Lower leg skin (tissue), 4 donors: ENCODE results near the gene KRT76. TPM values are rescaled to one million over a fixed set of nuclear protein-coding genes. Genes with fewer than 3 reads are reported as not detected.

Experiments used
- DNase-seq, 2 donors: peaks; one replicate each; pipeline ENCODE4 v3.0.0-alpha.2; 2019; ENCODE audit warnings: low spot score in 2 of 2
- H3K4me3 ChIP-seq: fragments of 200-600 bp; sonication (generic); 2 replicates; pipeline ENCODE4 v1.5.1; 2017; ENCODE audit warnings: mild to moderate bottlenecking, low read depth; ENCODE audit not compliant: poor library complexity, severe bottlenecking
- POLR2A ChIP-seq, 2 donors: fragments of 450-650 bp; IDR thresholded peaks; one replicate each; pipeline ENCODE4 v1.6.1; 2016 to 2017; ENCODE audit warnings: antibody characterized with exemption in 2 of 2, mild to moderate bottlenecking in 1 of 2, moderate library complexity in 1 of 2
- WGBS, 2 donors: methylation state at CpG; one replicate each; pipeline ENCODE4 v1.1.5; 2018; 5-methylcytosine and 5-hydroxymethylcytosine counted together
- intact Hi-C: fragments of 100-400 bp; cut with DNase I; formaldehyde crosslinking; loops from one replicate; pipeline ENCODE4 v1.15.0; 2023; ENCODE audit warnings: low total_unique reads
- total RNA-seq, 4 donors: library from RNA; depleted of rRNA; stranded (reverse); fragments of >200 nt; gene quantifications; one replicate each; pipeline ENCODE4 v1.1.0, GENCODE V29; 2016
- TF ChIP-seq, protein P1 (sequence below), 3 donors: fragments of 450-650 bp; IDR thresholded peaks; one replicate each; pipeline ENCODE4 v1.5.1; 2016; ENCODE audit warnings: antibody characterized with exemption in 3 of 3, mild to moderate bottlenecking in 3 of 3, moderate library complexity in 2 of 3

KRT76 gene
- total RNA-seq, 4 donors from 2014 or later: not detected

- intact Hi-C loops: no loop called here
- H3K4me3 ChIP-seq: no peak overlapping the region
- DNase-seq: no peak
- WGBS, 2 donors: 76 to 80% methylated on average over 10 of the region's 10 CpGs
- TF ChIP-seq, protein P1, sequence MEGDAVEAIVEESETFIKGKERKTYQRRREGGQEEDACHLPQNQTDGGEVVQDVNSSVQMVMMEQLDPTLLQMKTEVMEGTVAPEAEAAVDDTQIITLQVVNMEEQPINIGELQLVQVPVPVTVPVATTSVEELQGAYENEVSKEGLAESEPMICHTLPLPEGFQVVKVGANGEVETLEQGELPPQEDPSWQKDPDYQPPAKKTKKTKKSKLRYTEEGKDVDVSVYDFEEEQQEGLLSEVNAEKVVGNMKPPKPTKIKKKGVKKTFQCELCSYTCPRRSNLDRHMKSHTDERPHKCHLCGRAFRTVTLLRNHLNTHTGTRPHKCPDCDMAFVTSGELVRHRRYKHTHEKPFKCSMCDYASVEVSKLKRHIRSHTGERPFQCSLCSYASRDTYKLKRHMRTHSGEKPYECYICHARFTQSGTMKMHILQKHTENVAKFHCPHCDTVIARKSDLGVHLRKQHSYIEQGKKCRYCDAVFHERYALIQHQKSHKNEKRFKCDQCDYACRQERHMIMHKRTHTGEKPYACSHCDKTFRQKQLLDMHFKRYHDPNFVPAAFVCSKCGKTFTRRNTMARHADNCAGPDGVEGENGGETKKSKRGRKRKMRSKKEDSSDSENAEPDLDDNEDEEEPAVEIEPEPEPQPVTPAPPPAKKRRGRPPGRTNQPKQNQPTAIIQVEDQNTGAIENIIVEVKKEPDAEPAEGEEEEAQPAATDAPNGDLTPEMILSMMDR (IDR thresholded peaks at IDR 0.05): no peak
- no peak for TF ChIP-seq POLR2A (IDR thresholded peaks at IDR 0.05)
Observed at GRCh38 chr12:52821826-52822660, 44.9 kb upstream of the KRT76 start.

GRCh38 chr12:52821071-52821730 is 44.1 kb upstream of the KRT76 start:
- intact Hi-C loops: no loop called here
- TF ChIP-seq, protein P1 (IDR thresholded peaks at IDR 0.05): no peak
- no peak for TF ChIP-seq POLR2A (IDR thresholded peaks at IDR 0.05)
- 88 to 94% methylated on average over 4 of the region's 4 CpGs for WGBS, 2 donors

GRCh38 chr12:52820521-52820920 is 43.4 kb upstream of the KRT76 start:
- TF ChIP-seq, protein P1 (IDR thresholded peaks at IDR 0.05): no peak
- no peak for TF ChIP-seq POLR2A (IDR thresholded peaks at IDR 0.05)
- intact Hi-C loops: no loop called here
- no peak for DNase-seq
- no peak overlapping the region for H3K4me3 ChIP-seq
- WGBS, 2 donors: 91 to 93% methylated on average over 6 of the region's 6 CpGs

More at GRCh38 chr12:52821071-52821730, 44.1 kb upstream of the KRT76 start:
- DNase-seq: no peak
- H3K4me3 ChIP-seq: no peak overlapping the region

DNA sequence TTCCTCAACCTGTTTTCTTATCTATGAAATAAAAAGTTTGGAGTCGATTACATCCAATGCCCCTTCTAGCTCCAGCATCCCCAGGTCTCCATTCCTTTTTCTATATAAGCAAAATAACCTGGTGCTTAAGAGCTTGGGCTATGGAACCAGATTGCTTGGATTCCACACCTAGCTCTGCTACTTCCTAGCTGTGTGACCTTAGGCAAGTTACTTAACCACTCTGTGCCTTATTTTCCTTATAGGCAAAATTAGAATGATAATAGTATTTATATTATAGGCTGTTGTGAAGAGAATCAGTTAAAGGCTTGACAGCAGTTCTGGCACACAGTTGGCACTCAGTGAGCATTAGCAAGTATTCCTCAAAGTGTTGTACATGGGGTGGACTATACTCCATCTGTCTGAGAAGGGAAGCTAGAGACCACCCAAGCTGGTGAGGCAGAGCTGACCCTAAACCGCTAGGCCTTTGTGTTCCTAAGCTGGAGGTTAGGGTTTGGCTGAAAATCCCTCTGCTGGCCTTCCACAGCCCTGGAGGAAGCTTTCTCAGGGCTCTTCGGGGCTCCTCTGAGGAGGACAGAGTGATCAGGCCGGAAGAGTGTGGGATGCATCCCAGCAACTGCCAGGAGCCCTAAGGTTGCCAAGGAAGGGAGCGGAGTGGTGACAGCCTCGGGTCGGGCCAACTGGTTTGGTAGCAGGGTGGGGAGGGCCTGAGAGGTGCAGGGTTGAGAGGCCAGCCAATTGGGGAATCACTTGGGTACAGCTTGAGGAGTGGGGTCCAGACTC is 42.8 kb upstream of the KRT76 start:
- no peak overlapping the region for H3K4me3 ChIP-seq
- intact Hi-C loops: no loop called here
- no peak for DNase-seq
- TF ChIP-seq, protein P1 (IDR thresholded peaks at IDR 0.05): no peak
- no peak for TF ChIP-seq POLR2A (IDR thresholded peaks at IDR 0.05)
- WGBS, 2 donors: 75 to 76% methylated on average over 7 of the region's 7 CpGs

- DNase-seq: no peak
- 58 to 76% methylated on average over 7 of the region's 7 CpGs for WGBS, 2 donors
- H3K4me3 ChIP-seq: no peak overlapping the region
- intact Hi-C loops: no loop called here
- TF ChIP-seq POLR2A (IDR thresholded peaks at IDR 0.05): no peak
- TF ChIP-seq, protein P1 (IDR thresholded peaks at IDR 0.05): no peak
Observed at GRCh38 chr12:52818887-52819420, 41.8 kb upstream of the KRT76 start.
